HG02970 (cell line): ENCODE results near the gene ANKMY2.
"Not testable (repeated sequence)": the region's sequence is repeated elsewhere in the genome, so short reads cannot be mapped to it uniquely, and the experiment has no call there.

Experiments used
- ATAC-seq: cut with Tn5 transposase; IDR thresholded peaks from one replicate; pipeline ENCODE4 v1.9.1; 2021; ENCODE audit warnings: mild to moderate bottlenecking, moderate library complexity, moderate number of reproducible peaks; ENCODE audit not compliant: unreplicated experiment, low FRiP score

The ANKMY2 gene

DNA sequence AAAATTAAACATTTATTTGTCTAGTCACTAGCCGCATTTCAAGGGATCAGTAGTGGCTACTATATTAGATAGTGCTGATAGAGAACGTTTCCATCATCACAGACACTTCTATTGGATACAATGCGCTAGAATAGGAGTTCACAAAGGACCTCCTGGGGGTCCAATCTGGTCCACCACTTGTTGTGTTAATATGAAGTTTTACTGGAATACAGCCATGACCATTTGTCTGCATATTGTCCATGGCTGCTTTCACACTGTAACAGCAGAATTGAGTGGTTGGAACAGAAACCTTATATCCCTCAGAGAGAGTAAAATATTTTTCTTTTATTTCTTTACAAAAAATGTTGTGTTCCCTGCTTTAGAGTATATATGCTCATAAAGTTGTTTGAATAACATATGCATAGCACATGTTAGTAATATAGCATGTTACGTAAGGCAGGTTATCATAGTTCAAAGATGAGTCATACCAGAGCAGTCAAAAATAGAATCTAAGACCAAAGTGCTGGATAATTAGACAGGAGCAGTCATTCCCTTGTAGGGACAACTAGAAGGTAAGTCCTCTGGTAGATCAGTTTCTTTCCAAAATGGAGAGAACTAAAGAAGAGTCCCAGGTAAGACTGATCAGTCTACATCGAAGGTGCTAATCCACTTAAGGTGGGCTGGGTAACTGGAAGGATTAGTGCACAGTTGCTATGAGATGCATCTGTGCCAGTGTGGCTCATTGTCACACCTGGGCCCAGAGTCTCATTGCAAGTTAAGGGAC is 15.3 kb upstream of the ANKMY2 start:
- no peak for ATAC-seq

DNA sequence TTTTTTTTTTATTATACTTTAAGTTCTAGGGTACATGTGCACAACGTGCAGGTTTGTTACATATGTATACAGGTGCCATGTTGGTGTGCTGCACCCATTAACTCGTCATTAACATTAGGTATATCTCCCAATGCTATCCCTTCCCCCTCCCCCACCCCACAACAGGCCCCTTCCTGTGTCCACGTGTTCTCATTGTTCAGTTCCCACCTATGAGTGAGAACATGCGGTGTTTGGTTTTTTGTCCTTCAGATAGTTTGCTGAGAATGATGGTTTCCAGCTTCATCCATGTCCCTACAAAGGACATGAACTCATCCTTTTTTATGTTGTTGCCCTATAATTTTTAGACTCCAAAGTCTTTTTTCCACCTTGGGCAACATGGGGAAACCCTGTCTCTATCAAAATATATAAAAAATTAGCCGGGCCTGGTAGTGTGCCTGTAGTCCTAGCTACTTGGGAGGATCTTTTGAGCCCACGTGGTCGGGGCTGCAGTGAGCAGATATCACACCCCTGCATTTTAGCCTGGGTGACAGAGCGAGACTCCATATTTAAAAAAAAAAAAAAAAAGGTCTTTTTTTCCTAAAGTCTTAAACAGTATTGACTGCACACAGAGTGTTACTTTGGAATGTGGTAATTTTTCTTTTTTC is 14.4 kb upstream of the ANKMY2 start:
- not testable (repeated sequence) for ATAC-seq

DNA sequence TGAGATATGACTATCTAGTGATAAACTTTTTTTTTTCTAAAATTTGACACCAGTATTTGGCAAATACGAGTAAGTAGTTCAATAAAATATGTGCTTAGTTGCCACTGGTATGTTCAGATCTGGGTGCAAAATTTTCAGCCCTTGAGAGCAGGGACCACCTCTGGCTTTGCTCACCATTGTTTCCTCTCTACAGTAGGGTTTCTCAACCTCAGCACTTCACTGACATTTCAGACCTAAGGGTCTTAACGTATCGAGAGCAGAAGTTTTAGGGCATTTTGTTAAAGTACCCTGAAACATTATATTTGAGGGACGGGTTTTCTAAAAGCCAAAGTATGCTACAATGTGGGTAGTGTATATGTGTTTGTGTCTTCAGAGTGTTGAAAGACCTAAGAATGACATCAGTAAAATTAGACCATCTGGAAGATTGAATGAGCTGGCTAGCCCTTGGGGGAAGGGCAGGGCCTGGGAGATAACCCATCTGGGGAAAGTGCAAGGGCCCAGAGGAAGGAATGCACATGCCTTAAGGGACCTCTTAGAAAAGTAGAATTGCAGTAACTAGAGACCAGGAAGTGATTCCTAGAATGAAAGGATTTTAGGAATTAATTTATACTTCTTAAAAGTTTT is 12.2 kb upstream of the ANKMY2 start:
- no peak for ATAC-seq

- ATAC-seq, result no peak
Measured at GRCh38 chr7:16656141-16656540, 10.6 kb upstream of the ANKMY2 start.

GRCh38 chr7:16655394-16655793 is 9.8 kb upstream of the ANKMY2 start:
- no peak for ATAC-seq

- no peak for ATAC-seq
Measured at GRCh38 chr7:16652888-16653287, 7.3 kb upstream of the ANKMY2 start.

GRCh38 chr7:16652240-16652583 is 6.7 kb upstream of the ANKMY2 start:
- ATAC-seq, result no peak

DNA sequence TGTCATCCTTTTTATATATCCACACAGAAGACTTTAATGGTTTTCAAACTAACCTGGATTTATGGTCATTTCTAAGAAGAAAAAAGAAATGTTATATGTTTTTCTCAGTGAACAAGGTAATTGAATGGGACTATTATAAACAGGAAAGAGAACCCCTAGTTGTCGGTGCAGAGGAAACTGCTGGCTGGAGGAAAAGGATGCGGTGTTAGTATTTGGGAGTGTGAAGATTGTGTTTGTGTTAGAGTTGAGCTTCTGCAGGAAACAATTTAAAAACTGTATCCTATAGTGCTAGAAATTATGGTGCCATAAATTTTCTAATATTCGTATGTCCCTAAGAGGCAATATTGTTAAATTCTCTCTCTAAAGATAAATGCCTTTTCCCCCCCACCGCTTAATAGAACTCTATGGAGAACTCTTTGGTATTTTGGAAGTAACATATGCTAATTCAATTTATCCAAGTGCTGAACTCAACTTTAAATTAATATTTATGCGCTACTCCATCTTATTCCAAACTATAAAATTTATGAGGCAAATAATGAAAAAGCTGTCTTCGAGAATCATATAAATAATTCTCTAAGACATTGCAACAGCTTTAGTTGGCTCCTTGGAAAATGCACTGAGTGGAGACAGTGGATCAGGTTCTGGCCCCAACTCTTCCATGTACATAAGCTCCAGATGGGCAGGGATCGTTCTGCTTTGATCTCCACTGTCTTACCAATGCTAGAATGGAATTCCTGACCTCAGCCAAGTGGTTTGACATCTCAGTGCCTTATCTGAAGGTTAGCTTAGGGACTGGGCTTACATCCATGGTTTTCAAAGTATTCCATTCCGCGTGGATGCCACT is 6.1 kb upstream of the ANKMY2 start:
- ATAC-seq, result no peak

GRCh38 chr7:16650266-16650665 is 4.7 kb upstream of the ANKMY2 start:
- ATAC-seq, result no peak

GRCh38 chr7:16649196-16649595 is 3.6 kb upstream of the ANKMY2 start:
- no peak for ATAC-seq

- no peak for ATAC-seq
Measured at GRCh38 chr7:16648551-16648950, 3.0 kb upstream of the ANKMY2 start.

- ATAC-seq, result no peak
Measured at GRCh38 chr7:16647435-16647960, 1.9 kb upstream of the ANKMY2 start.

- ATAC-seq, result no peak
Measured at GRCh38 chr7:16646472-16647072, 1.0 kb upstream of the ANKMY2 start.

GRCh38 chr7:16644636-16645592 is 640 bp downstream of the ANKMY2 start:
- peak; percentile 12 for ATAC-seq

DNA sequence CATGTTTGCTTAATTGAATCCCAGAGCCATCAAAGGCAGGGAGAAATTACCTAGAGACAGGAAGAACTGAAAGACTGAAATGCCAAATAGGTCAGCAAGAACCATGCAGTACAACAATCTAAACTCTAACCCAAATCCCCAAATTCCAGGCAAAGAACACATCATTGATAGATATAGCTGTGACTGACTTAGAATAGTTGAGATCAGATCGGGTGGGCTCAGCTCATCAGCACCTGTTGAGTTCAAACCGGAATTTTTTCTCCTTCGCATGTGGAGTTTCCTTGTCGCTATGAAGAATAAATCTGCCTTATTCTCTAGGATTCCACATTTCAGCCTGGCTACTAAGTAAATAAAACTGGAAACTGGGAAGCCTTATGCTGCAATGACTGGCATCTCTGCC is 1.4 kb downstream of the ANKMY2 start:
- ATAC-seq, result no peak

GRCh38 chr7:16638282-16639280 is 7.0 kb downstream of the ANKMY2 start:
- no peak for ATAC-seq

DNA sequence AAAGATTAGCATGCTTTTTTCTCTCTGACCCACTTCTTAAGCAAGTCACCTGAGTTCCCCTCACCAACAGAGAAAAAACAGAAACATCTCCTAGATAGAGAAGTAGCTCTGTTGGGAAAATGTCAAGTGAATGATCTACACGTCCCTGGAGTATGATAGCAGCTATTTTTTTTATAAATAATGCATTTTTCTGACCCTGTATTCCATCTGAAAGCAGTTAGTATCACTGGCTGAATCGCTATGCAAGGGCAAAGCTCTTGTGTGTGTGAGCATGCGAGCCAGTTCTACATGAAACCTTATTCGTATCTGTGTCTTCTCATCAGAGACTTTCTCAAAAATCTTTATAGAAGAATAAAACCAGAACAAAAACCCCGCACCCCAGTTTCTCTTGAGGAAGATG is 8.2 kb downstream of the ANKMY2 start:
- no peak for ATAC-seq

- ATAC-seq, result no peak
Measured at GRCh38 chr7:16636555-16637101, 8.9 kb downstream of the ANKMY2 start.
